GM19438 (cell line): Measurements from ENCODE around the gene EXOSC10.
"Not testable (repeated sequence)": the region's sequence is repeated elsewhere in the genome, so short reads cannot be mapped to it uniquely, and the experiment has no call there.

Source experiments
- ATAC-seq: cut with Tn5 transposase; IDR thresholded peaks from one replicate; pipeline ENCODE4 v1.9.1; 2021; ENCODE audit warnings: low read depth; ENCODE audit not compliant: unreplicated experiment

The EXOSC10 gene

DNA sequence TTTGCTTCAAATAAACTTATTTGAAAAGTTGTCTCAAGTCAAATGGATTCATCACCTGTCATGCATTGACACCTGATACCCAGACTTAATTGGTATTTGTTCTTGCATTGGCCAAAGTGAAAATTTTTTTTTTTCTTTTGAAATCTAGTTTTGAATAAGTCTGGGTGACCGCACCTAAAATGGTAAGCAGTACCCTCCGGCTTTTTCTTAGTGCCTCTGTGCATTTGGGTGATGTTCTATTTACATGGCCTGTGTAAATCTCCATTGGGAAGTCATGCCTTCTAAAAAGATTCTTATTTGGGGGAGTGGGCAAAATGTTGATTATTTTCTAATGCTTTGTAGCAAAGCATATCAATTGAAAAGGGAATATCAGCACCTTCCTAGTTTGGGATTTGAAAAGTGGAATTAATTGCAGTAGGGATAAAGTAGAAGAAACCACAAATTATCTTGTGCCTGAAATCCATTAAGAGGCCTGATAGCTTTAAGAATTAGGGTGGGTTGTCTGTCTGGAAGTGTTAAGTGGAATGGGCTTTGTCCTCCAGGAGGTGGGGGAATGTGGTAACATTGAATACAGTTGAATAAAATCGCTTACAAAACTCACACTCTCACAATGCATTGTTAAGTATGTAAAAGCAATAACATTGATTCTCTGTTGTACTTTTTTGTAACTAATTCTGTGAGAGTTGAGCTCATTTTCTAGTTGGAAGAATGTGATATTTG is 75.4 kb downstream of the EXOSC10 start:
- ATAC-seq, result no peak

DNA sequence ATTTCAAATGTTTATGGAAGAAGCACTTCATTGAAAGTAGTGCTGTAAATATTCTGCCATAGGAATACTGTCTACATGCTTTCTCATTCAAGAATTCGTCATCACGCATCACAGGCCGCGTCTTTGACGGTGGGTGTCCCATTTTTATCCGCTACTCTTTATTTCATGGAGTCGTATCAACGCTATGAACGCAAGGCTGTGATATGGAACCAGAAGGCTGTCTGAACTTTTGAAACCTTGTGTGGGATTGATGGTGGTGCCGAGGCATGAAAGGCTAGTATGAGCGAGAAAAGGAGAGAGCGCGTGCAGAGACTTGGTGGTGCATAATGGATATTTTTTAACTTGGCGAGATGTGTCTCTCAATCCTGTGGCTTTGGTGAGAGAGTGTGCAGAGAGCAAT is 76.5 kb downstream of the EXOSC10 start:
- no peak for ATAC-seq

DNA sequence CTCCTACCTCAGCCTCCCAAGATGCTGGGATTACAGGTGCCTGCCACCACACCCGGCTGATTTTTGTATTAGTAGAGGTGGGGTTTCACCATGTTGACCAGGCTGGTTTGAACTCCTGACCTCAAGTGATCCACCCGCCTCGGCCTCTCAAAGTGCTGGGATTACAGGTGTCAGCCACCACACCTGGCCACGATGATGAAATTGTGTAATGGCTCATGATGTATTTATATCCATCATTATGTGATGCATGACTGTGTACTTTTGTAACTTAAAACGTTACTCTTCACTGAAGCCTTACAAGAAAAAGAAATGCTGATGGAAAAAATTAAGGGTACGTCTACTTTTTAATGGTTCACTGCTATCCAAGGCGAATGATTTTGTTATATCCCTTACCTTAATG is 79.7 kb downstream of the EXOSC10 start:
- no peak for ATAC-seq

DNA sequence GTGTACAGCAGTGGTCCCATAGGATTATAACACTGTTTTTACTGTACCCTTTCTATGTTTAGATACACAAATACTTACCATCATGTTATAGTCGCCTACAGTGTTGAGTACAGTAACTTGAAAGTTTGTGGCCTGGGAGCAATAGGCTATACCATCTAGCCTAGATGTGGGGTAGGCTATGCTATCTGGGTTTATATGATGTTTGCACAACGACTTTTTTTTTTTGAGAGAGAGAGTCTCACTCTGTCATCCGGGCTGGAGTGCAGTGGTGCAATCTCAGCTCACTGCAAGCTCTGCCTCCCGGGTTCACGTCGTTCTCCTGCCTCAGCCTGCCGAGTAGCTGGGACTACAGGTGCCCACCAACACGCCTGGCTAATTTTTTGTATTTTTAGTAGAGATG is 80.3 kb downstream of the EXOSC10 start:
- ATAC-seq, result not testable (repeated sequence)
